Calu3 (cell line): Measurements from ENCODE around the gene SPDEF. TPM values are rescaled to one million over a fixed set of nuclear protein-coding genes. Genes with fewer than 3 reads are reported as not detected.

ENCODE experiments used
- BruUV-seq: library from RNA; stranded (reverse); fragments of 400-500 nt; replicated peaks from 2 replicates; lab custom pipeline; 2021; lab: Mats Ljungman, UMichigan
- CTCF ChIA-PET: fragments of 300-600 bp; sonication (Branson Sonifier 250); formaldehyde crosslinking; loops from one replicate; lab custom pipeline; 2022; ENCODE audit warnings: antibody characterized with exemption; lab: Charles Lee
- DNase-seq: peaks from one replicate; pipeline ENCODE4 v3.0.0; 2022
- H3K27ac Mint-ChIP-seq: one replicate; pipeline ENCODE4 v1.8.0; 2022; ENCODE audit warnings: mixed read lengths; ENCODE audit not compliant: unreplicated experiment
- H3K27me3 Mint-ChIP-seq: one replicate; pipeline ENCODE4 v1.8.0; 2022; ENCODE audit warnings: mixed read lengths; ENCODE audit not compliant: unreplicated experiment
- H3K36me3 Mint-ChIP-seq: one replicate; pipeline ENCODE4 v1.8.0; 2022; ENCODE audit warnings: mild to moderate bottlenecking, moderate library complexity, mixed read lengths; ENCODE audit not compliant: insufficient read depth, unreplicated experiment
- H3K4me1 Mint-ChIP-seq: one replicate; pipeline ENCODE4 v1.8.0; 2022; ENCODE audit warnings: mild to moderate bottlenecking, low read depth, mixed read lengths; ENCODE audit not compliant: unreplicated experiment
- H3K4me3 Mint-ChIP-seq: one replicate; pipeline ENCODE4 v1.8.0; 2022; ENCODE audit warnings: mild to moderate bottlenecking, low read depth, moderate library complexity, mixed read lengths; ENCODE audit not compliant: unreplicated experiment
- H3K9me3 Mint-ChIP-seq: one replicate; pipeline ENCODE4 v1.8.0; 2022; ENCODE audit warnings: low read depth, mixed read lengths; ENCODE audit not compliant: unreplicated experiment
- intact Hi-C: fragments of 100-400 bp; cut with micrococcal nuclease; formaldehyde crosslinking; loops from one replicate; pipeline ENCODE4 v1.10.0; 2022; ENCODE audit not compliant: unreplicated experiment
- total RNA-seq: library from RNA; stranded (reverse); gene quantifications from 2 replicates; pipeline ENCODE4 v1.2.3, GENCODE V29; 2022
- TF ChIP-seq, protein P1 (sequence below): fragments of 200-600 bp; IDR thresholded peaks from one replicate; pipeline ENCODE4 v1.8.0; 2022; ENCODE audit warnings: antibody characterized with exemption; ENCODE audit not compliant: unreplicated experiment

SPDEF gene
- total RNA-seq, 1 experiment from 2014 or later: 7.9 TPM

DNA sequence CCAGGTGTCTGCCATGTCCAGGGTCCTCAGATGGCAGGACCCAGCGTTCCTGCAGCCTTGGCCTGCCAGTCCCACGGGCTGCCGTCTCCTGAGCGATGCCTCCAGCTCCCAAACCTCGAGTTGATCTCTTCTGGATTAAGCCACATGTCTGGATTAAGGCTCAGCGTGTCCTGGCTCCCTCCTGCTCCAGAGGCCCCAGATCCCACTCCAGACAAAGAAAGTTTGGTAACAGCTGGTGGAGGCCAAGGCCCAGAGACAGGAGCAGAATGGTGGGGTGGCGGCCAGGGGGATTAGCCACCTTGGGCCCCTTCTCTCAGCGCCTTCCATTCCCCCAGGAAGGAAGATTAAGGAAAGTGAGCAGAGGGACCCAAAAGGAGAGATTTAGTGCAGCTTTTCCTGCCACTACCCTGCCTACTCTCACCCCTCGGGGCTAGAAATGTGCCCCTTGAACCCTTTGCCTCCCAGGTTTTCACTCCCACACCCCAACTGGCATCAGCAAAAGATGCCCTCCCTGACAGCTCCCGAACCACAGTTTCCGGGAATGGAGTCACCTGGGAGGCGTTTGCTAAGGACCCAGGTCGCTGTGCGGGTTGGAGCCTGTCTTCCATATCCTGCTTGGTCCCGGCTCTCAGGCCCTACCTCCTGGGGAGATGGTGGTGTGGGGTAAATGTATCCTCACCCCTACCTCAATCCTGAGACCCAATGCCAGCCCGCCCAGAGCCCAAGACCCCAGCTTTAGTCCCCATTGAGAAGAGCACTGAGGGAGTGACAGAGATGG lies 6.9 kb downstream of the SPDEF start:
- no peaks in the 10 kb centered on the region for H3K27me3 Mint-ChIP-seq
- H3K36me3 Mint-ChIP-seq: no peaks in the 10 kb centered on the region
- no peak overlapping the region for H3K27ac Mint-ChIP-seq
- no peak overlapping the region for H3K4me3 Mint-ChIP-seq
- no peak for DNase-seq
- no TSS peak for BruUV-seq
- H3K9me3 Mint-ChIP-seq: no peaks in the 10 kb centered on the region
- TF ChIP-seq, protein P1, sequence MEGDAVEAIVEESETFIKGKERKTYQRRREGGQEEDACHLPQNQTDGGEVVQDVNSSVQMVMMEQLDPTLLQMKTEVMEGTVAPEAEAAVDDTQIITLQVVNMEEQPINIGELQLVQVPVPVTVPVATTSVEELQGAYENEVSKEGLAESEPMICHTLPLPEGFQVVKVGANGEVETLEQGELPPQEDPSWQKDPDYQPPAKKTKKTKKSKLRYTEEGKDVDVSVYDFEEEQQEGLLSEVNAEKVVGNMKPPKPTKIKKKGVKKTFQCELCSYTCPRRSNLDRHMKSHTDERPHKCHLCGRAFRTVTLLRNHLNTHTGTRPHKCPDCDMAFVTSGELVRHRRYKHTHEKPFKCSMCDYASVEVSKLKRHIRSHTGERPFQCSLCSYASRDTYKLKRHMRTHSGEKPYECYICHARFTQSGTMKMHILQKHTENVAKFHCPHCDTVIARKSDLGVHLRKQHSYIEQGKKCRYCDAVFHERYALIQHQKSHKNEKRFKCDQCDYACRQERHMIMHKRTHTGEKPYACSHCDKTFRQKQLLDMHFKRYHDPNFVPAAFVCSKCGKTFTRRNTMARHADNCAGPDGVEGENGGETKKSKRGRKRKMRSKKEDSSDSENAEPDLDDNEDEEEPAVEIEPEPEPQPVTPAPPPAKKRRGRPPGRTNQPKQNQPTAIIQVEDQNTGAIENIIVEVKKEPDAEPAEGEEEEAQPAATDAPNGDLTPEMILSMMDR: no peak
- intact Hi-C loops: no loop called here
- peaks cover 48% of the 10 kb centered on the region for H3K4me1 Mint-ChIP-seq
- CTCF ChIA-PET: interaction anchor here (0.6 to 0.7 kb wide), 2 partner anchors 10 to 67 kb away, joined by 3 read pairs; no protein-coding TSS in a partner anchor

DNA sequence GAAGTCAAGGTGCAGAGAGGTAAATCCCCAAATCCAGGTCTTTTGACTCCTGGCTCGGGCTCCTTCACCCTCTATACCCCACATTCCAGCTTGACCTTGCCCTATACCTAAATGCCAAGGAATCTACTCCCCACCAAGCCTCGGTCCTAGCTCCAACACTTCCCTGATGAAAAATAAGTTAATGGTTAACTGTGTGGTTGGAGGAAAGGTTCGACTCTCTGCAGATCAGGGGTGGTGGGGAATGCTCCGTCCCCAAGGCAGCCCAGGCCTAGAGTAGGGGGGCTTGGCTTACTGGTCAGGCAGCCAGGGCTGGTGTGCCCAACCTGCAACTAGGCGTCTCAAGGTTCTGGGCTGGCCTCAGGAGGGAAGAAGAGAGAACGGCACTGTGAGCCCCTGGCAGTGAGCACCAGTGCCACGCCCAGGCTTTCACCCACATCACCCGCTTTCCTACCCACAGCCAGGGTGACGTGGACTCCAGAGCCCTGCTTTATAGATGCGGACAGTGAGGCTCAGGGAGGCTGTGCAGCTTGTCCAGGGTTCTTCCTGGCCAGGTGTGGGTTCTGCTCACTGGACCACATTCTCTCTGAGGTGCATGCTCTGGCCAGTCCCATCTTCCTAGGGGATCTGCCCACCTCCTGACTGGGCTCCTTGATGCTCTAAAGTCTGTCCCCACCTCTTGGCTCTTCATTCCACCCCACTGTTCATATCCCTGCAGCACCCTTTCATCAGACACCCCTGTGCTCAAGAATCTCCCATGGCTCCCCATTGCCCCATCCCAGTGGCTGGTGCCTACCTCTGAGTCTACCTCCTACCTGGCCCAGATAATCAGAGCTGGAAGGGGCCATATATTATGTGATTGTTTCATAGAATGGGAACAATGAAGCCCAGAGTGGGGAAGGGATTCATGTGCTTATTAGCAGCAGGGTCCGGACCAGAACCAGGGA lies 8.2 kb downstream of the SPDEF start:
- H3K4me1 Mint-ChIP-seq: peaks cover 44% of the 10 kb centered on the region
- H3K4me3 Mint-ChIP-seq: no peak overlapping the region
- no TSS peak for BruUV-seq
- peak overlapping the region; percentile 30 for H3K27ac Mint-ChIP-seq
- intact Hi-C loops: no loop called here
- no peaks in the 10 kb centered on the region for H3K9me3 Mint-ChIP-seq
- CTCF ChIA-PET: interaction anchor here (0.6 to 2.3 kb wide), 5 partner anchors 11 to 952 kb away, joined by 3 to 11 read pairs (median 5); no protein-coding TSS in a partner anchor
- TF ChIP-seq, protein P1: no peak
- DNase-seq: peak; percentile 61
- H3K36me3 Mint-ChIP-seq: no peaks in the 10 kb centered on the region
- H3K27me3 Mint-ChIP-seq: no peaks in the 10 kb centered on the region

DNA sequence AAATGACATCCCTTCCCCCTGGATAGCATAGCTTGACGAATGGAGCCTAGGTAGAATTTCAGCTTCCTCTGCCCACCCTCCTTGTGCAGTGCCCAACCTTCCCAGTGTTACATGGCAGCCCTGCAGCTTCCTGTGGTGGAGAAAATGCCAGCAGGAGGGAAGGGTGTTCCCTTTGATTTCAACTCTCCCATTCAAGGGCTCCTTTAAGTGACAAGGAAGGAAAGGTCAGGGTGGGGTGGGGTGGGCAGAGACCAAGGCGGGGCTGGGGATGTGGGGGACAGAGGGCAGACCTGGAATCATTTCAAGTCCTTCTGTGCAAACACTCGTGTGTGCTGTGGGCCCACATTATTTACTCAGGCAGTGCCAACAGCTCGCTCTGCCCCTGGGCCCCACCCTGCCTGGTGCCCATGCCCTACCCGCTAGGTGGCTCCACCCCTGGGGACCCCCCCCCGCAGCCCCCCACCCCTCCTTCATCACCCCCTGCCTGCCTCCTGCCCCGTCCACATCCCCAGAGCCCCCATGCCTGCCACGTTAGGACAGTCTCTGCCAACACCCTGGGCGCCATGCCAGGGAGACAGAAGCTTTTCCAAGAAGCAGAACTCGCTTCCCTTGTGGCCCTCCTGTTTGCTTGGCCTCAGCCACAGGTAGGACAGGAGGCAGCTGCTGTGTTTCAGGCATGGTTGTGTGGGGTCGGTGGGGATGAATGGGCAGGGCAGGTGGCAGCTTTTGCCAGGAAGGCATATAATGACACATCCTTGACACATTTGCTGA lies 9.4 kb downstream of the SPDEF start:
- peak overlapping the region; percentile 20 for H3K4me3 Mint-ChIP-seq
- BruUV-seq: no TSS peak
- peaks cover 45% of the 10 kb centered on the region for H3K4me1 Mint-ChIP-seq
- peak overlapping the region; percentile 30 for H3K27ac Mint-ChIP-seq
- H3K36me3 Mint-ChIP-seq: no peaks in the 10 kb centered on the region
- TF ChIP-seq, protein P1: peak; percentile 24
- DNase-seq: peak; percentile 83
- no peaks in the 10 kb centered on the region for H3K27me3 Mint-ChIP-seq
- intact Hi-C loops: no loop called here
- CTCF ChIA-PET: interaction anchor here (0.5 to 3.3 kb wide), 20 partner anchors 9 to 619 kb away, joined by 3 to 27 read pairs (median 4); partner anchors contain the start of gene SPDEF
- no peaks in the 10 kb centered on the region for H3K9me3 Mint-ChIP-seq
